Ishikawa (cell line): Measurements from ENCODE around the gene LRRC8C.

ENCODE experiments used
- EP300 ChIP-seq: IDR thresholded peaks from 2 replicates; pipeline ENCODE4 v1.6.1; 2012; ENCODE audit warnings: borderline replicate concordance
- RAD21 ChIP-seq: IDR thresholded peaks from 2 replicates; pipeline ENCODE4 v1.6.1; 2012; ENCODE audit warnings: low read depth

- TF ChIP-seq EP300, result no peak
- no peak for TF ChIP-seq RAD21
Measured at GRCh38 chr1:89606227-89606980, 26.5 kb upstream of the LRRC8C start.
